LNCaP clone FGC (cell line): ENCODE results near the gene CADPS.
A peak's percentile ranks its signal among the peaks of the same experiment; 100 is the strongest.

Source experiments
- DNase-seq: peaks from one replicate; pipeline ENCODE4 v3.0.0-alpha.2; 2011; ENCODE audit warnings: low read depth
- H3K4me3 ChIP-seq: 2 replicates; pipeline ENCODE4 v1.5.1; 2011; ENCODE audit warnings: mild to moderate bottlenecking, low read depth, low read length, control low read depth
- TF ChIP-seq, protein P1 (sequence below): IDR thresholded peaks from 2 replicates; pipeline ENCODE4 v1.5.1; 2012; ENCODE audit warnings: mild to moderate bottlenecking; ENCODE audit not compliant: control insufficient read depth, insufficient read depth; ENCODE audit errors: extremely low read depth

The CADPS gene

DNA sequence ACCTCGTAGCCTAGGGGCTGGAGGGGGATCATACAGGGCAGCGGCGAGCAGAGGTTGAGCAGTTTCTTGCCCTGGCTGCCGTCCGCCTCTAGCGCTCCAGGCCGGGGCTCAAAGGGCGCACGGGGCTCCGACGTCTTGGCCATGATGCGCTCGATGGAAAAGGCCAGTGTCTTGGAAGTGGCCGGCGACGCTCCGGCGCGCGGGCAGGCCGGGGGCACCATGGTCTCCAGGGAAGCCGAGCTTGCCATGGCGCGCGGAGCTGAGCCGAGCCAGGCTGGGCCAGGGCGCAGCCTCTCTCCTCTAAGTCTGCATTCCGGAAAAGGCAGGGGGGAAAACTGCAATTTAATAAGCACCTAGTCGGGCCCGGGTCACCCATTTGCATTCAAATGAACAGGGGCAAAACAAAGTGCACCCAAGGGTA lies 502.6 kb downstream of the CADPS start:
- TF ChIP-seq, protein P1, sequence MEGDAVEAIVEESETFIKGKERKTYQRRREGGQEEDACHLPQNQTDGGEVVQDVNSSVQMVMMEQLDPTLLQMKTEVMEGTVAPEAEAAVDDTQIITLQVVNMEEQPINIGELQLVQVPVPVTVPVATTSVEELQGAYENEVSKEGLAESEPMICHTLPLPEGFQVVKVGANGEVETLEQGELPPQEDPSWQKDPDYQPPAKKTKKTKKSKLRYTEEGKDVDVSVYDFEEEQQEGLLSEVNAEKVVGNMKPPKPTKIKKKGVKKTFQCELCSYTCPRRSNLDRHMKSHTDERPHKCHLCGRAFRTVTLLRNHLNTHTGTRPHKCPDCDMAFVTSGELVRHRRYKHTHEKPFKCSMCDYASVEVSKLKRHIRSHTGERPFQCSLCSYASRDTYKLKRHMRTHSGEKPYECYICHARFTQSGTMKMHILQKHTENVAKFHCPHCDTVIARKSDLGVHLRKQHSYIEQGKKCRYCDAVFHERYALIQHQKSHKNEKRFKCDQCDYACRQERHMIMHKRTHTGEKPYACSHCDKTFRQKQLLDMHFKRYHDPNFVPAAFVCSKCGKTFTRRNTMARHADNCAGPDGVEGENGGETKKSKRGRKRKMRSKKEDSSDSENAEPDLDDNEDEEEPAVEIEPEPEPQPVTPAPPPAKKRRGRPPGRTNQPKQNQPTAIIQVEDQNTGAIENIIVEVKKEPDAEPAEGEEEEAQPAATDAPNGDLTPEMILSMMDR: no peak
- DNase-seq: no peak
- no peak overlapping the region for H3K4me3 ChIP-seq

GRCh38 chr3:62371720-62372591 lies 503.3 kb downstream of the CADPS start:
- no peak overlapping the region for H3K4me3 ChIP-seq

GRCh38 chr3:62370858-62371719 lies 504.1 kb downstream of the CADPS start:
- no peak for DNase-seq
- no peak overlapping the region for H3K4me3 ChIP-seq
- TF ChIP-seq, protein P1: no peak

More at GRCh38 chr3:62371720-62372591, 503.3 kb downstream of the CADPS start:
- TF ChIP-seq, protein P1: no peak
- DNase-seq: no peak

DNA sequence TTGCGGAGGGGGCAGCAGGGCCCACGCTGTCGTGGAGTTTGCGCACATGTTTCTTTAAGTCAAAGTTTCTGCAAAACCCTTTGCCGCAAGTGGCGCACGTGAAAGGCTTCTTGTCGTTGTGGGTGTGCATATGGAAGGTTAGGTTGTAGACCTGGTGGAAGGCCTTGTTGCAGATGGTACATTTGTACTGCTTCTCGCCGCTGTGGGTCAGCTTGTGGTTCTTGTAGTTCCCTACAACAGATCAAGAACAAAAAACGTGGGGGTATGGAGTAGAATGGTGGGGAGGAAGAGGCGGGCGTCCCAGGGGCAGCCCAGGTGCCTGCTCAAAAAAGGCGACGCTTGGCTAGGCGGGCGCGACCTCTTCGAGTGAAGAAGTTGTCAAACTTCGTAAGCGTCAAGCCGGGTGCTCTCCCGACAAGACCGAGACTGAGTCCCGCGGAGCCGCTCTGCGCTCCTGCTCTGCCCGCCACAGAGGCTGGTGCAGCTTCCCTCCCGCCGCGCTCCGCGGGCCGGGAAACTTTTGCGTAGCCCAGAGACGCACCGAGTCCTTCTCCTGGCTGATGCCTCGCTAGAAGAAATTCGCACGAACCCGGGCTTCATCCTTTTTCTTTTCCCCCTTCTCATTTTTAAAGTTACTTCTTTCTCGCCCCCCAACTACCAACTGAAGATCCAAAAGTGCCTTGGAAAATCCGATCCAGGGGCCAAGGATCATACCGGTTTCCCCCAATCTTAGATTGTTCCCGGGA lies 504.9 kb downstream of the CADPS start:
- no peak overlapping the region for H3K4me3 ChIP-seq
- TF ChIP-seq, protein P1: no peak

GRCh38 chr3:62369476-62369743 lies 505.8 kb downstream of the CADPS start:
- no peak for DNase-seq
- H3K4me3 ChIP-seq: no peak overlapping the region
- TF ChIP-seq, protein P1: no peak

More for the DNA sequence above, 504.9 kb downstream of the CADPS start:
- DNase-seq: no peak

DNA sequence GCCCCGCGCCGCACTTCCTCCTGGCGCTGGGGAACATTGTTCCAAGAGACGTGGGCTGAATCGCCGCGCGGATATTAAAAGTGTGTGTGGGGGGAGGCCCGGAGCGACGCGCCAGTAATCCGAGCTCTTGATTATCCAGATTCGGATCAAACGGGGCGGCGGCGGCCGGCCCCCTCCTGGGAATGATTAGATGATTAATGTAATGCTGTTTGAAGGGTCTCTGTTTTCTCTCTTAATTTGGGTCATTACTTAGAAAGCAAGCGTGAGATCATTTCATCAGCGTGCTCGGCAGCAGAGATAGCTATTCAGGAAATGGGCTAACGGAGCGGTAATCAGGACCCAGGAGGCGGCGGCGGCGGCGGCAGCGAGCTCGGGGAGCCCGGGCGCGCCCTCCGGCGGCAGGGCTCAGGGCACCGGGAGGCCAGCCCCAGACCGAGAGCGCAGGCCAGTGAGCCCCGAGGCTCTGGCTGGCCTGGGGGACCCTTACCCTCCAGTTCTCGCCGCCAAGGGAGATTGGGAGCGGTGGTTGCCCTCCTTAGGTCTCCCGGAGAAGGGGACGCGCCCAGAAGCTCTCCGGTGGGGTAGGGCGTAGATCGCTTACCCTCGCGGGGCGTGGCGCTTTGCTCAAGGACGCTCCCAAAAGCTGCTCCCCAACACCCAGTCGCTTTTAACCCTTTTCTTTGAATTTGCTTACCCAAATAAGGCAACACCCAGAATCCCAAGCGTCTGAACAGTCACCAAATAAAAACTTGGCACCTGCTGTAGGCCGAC lies 506.3 kb downstream of the CADPS start:
- no peak for DNase-seq
- H3K4me3 ChIP-seq: no peak overlapping the region
- TF ChIP-seq, protein P1: peak; percentile 22
